ENCODE measurements around the gene COA5.
A peak's percentile ranks its signal among the peaks of the same experiment; 100 is the strongest.

The COA5 gene

GRCh38 chr2:98608116-98608961 is at the start of gene COA5, which contains the start of gene UNC50:
Gene COA5 (minus strand): TSS chr2:98608512. CDS start chr2:98608405, 107 bp downstream.
Gene UNC50 (plus strand): TSS chr2:98608589. CDS start chr2:98609760, 1,171 bp downstream.
- in situ Hi-C loops (cut with HindIII; ENCODE audit: low pct_ligation_motif_present, low sequenced_read_pairs), result no loop called here
- H3K36me3 ChIP-seq (replicated peaks), result peaks cover 13% of the 10 kb centered on the region
- DNase-seq, result peak; percentile 72
- peak within 1 kb of the TSS; percentile 95 for H3K4me3 ChIP-seq (ENCODE audit: low read depth, low read length)
- H3K27me3 ChIP-seq (replicated peaks), result no peaks in the 10 kb centered on the region
- peak within 1 kb of the TSS; percentile 95 for H3K27ac ChIP-seq
- no peak for TF ChIP-seq CTCF (IDR thresholded peaks at IDR 0.05; ENCODE audit: low read depth, low read length, missing control alignments)

GRCh38 chr2:98656800-98657199 is 48.5 kb upstream of the COA5 start:
- in situ Hi-C loops (cut with HindIII; ENCODE audit: low pct_ligation_motif_present, low sequenced_read_pairs), result no loop called here
- DNase-seq, result no peak

GRCh38 chr2:98654699-98655495 is 46.6 kb upstream of the COA5 start:
- Histone ChIP-seq H3K27me3 (replicated peaks) (no peaks in the 10 kb centered on the region), H3K36me3 (replicated peaks) (no peaks in the 10 kb centered on the region), H3K4me3 (ENCODE audit: low read depth, low read length) (no peak overlapping the region), H3K27ac (no peak overlapping the region)
- no peak for TF ChIP-seq CTCF (IDR thresholded peaks at IDR 0.05; ENCODE audit: low read depth, low read length, missing control alignments)
- in situ Hi-C loops (cut with HindIII; ENCODE audit: low pct_ligation_motif_present, low sequenced_read_pairs), result no loop called here
- no peak for DNase-seq

More at GRCh38 chr2:98656800-98657199, 48.5 kb upstream of the COA5 start:
- no peaks in the 10 kb centered on the region for H3K36me3 ChIP-seq (replicated peaks)
- no peak overlapping the region for H3K4me3 ChIP-seq (ENCODE audit: low read depth, low read length)
- no peak overlapping the region for H3K27ac ChIP-seq
- no peaks in the 10 kb centered on the region for H3K27me3 ChIP-seq (replicated peaks)
- TF ChIP-seq CTCF (IDR thresholded peaks at IDR 0.05; ENCODE audit: low read depth, low read length, missing control alignments), result no peak

- in situ Hi-C loops (cut with HindIII; ENCODE audit: low pct_ligation_motif_present, low sequenced_read_pairs), result no loop called here
- no peaks in the 10 kb centered on the region for H3K27me3 ChIP-seq (replicated peaks)
- H3K36me3 ChIP-seq (replicated peaks), result no peaks in the 10 kb centered on the region
- H3K4me3 ChIP-seq (ENCODE audit: low read depth, low read length), result no peak overlapping the region
- no peak overlapping the region for H3K27ac ChIP-seq
- DNase-seq, result no peak
- TF ChIP-seq CTCF (IDR thresholded peaks at IDR 0.05; ENCODE audit: low read depth, low read length, missing control alignments), result no peak
Measured at GRCh38 chr2:98650998-98651397, 42.7 kb upstream of the COA5 start.

GRCh38 chr2:98649992-98650375 is 41.7 kb upstream of the COA5 start:
- no peak for TF ChIP-seq CTCF (IDR thresholded peaks at IDR 0.05; ENCODE audit: low read depth, low read length, missing control alignments)
- DNase-seq, result no peak
- no peak overlapping the region for H3K4me3 ChIP-seq (ENCODE audit: low read depth, low read length)
- no peak overlapping the region for H3K27ac ChIP-seq
- H3K27me3 ChIP-seq (replicated peaks), result no peaks in the 10 kb centered on the region
- in situ Hi-C loops (cut with HindIII; ENCODE audit: low pct_ligation_motif_present, low sequenced_read_pairs), result no loop called here
- no peaks in the 10 kb centered on the region for H3K36me3 ChIP-seq (replicated peaks)
